Measurements from ENCODE around the gene SLC2A6.

GRCh38 chr9:133468777-133469421 lies 10.0 kb downstream of the SLC2A6 start:
- no peak for TF ChIP-seq POLR2AphosphoS5 (IDR thresholded peaks at IDR 0.05; ENCODE audit: low read depth)
- no peak for TF ChIP-seq CTCF (IDR thresholded peaks at IDR 0.05; ENCODE audit: insufficient read depth, low read length)
- no peak for TF ChIP-seq GABPA (IDR thresholded peaks at IDR 0.05; ENCODE audit: low read depth)

Measured in HL-60 (cell line).